HG02970 (cell line): ENCODE measurements around the gene TCF21.

ENCODE experiments used
- ATAC-seq: cut with Tn5 transposase; IDR thresholded peaks from one replicate; pipeline ENCODE4 v1.9.1; 2021; ENCODE audit warnings: mild to moderate bottlenecking, moderate library complexity, moderate number of reproducible peaks; ENCODE audit not compliant: unreplicated experiment, low FRiP score

The TCF21 gene

GRCh38 chr6:133887880-133888230 is 1.1 kb upstream of the TCF21 start:
- ATAC-seq = no peak

- no peak for ATAC-seq
Observed at GRCh38 chr6:133889557-133890403, 867 bp downstream of the TCF21 start.

DNA sequence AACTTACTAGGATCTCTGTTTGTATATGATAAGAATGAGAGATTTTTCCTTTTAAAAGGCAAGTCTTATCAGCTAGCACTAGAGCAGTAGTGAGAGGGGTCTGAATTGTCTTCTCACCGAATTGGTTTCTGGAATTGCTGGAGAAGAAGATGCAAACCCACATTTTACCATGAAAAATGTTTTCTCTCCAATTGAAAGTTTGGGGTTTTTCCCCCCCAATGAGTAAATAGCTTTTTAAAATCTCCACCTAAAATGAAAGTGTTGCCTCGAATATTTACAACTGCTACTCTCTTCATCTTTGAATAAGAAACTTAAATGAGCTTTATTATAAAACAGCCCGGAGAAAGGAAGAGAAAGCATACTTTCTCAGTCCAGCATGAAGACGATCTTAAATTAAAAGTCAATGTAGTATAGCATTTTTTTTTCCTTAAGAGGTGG is 1.8 kb downstream of the TCF21 start:
- no peak for ATAC-seq

GRCh38 chr6:133891149-133891926 is 2.4 kb downstream of the TCF21 start:
- no peak for ATAC-seq

DNA sequence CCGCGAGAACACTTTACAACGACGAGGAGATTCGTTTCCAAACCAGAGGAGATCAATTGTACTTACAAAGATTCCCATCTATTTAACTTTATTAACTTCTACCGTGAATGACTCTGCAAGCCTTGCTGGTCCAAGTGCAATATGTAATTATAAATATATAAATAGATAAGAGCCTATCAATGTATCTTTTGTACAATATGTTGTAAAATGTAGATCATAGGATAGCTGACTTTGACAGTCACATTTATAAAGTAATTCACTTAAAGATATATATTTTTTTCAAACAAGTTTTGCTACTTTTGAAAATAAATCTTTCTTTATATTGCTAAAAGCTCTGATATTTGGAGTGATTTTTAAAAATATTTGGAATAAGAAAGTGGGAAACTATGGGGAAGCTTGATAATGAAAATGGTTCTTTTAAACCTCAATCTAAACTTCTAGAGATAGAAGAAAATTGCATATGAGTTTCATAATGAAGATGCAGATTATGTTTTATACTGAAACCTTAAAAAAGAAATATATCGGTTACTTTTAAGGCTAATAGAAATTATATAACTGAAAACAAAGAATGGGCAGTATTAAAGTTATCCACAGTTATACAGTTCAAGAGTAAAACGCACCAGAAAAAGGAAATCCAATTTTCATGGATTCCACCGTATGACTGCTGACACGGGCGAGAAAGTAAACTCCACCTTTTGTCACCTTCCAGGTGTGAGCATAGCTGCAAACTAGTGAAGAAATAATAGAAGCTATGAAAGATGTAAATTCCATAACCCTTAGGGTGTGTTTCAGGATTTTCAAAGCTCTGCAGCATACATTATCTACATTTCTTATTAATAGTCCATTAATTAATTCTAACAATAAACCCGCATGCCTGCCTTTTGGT is 3.3 kb downstream of the TCF21 start:
- ATAC-seq = no peak

GRCh38 chr6:133892813-133893691 is 4.1 kb downstream of the TCF21 start:
- no peak for ATAC-seq

- ATAC-seq = no peak
Observed at GRCh38 chr6:133893946-133894345, 5.0 kb downstream of the TCF21 start.

DNA sequence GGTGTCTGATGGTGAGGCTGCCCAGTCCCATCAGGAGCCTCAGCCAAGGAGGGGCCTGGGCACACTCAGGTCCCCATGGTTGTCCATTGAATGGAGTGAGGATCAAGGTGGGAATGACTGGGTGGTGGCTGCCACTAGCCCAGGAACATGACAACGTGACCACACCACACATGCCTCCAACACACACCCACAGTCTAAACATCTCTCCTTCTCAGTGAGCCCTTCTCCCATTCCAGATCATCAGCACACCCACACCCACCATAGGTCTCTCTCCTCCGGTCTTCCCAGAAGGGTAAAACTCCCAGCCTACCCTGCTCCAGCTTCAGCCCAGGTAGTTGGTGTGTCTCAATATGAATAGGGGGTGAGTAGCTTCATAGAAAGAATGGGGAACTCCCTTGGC is 5.5 kb downstream of the TCF21 start:
- ATAC-seq = no peak

DNA sequence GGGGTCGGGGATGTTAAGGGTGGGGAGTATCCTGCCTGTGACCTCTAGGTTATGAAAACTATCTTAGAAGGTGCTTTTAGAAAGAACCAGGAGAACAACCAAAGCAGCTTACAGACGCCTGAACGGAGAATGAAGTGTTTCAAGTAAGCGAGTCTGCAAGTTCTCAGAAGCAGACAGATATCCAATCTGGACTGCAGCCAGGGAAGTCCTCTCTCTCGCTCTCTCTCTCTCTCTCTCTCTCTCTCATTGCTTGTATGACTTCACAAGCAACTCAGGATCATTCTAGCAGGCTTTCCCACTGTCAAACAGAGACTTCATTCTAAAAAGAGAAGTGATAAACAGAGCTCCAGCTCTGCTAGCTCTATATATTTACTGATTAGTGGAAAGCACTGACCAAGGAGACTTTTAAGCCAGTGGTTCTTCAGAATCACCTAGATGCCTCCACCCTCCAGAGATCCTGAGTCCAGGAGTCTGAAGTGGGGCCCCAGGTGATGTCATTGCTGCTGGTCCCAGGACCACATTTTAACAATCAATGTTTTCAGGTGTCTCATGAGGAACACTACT is 6.0 kb downstream of the TCF21 start:
- ATAC-seq = no peak

- ATAC-seq = no peak
Observed at GRCh38 chr6:133895573-133896343, 6.8 kb downstream of the TCF21 start.

- ATAC-seq = no peak
Observed at GRCh38 chr6:133896344-133896721, 7.4 kb downstream of the TCF21 start.

DNA sequence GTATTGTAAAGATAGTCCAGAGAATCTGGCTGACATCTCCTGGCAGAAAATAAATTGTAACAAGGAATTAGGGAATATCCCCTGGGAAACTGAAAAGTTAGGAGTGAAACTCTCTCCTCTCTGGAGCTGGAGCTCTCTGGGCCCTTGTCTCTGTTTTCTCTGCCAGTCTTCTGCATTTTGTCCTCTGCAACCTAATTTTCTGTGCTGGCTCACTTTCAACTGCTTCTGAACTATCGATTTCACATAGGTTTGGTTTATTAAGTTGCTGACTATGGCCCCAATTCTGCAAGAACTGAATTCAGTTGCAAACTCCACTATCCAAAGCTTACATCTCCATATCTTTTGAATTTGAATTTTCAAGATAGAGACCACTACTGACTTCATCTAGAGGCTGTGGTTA is 9.3 kb downstream of the TCF21 start:
- ATAC-seq = no peak

DNA sequence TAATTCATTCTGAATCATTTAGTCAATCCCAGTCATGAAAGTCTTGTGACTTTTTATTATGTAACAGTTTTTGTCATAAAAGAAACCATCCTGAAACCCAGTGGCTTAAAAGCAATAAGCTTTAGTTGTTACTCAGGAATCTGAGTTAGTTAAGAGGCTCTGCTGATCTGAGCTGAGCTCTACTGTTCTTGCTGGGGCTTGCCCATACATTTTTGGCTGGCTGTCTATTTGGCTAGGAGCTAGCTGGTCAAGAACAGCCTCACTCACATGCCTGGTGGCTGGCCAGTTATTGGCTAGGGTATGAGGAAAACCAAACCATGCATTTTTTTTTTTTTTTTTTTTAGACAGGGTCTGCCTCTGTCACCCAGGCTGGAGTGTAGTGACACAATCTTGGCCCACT is 10.6 kb downstream of the TCF21 start:
- ATAC-seq = no peak

GRCh38 chr6:133903855-133904254 is 14.9 kb downstream of the TCF21 start:
- ATAC-seq = no peak

DNA sequence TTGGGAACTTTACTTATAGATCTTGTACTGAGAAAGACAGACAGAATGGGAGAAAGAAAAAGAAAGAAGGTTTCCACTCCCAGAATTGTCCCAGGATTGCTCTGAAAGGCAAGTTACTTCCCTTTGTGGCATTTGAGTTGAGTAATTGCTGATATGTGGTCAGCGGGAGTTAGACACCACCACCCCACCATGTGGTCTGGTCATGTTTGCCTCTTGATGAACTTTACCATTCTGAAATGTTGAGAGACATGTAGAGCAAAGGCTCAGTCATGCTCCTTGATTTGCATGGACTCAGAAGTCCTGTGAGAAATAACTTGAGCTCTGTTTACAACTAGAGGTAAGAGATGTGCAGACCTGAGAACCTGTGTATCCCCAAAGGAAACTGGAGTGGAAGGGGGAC is 17.1 kb downstream of the TCF21 start:
- no peak for ATAC-seq

DNA sequence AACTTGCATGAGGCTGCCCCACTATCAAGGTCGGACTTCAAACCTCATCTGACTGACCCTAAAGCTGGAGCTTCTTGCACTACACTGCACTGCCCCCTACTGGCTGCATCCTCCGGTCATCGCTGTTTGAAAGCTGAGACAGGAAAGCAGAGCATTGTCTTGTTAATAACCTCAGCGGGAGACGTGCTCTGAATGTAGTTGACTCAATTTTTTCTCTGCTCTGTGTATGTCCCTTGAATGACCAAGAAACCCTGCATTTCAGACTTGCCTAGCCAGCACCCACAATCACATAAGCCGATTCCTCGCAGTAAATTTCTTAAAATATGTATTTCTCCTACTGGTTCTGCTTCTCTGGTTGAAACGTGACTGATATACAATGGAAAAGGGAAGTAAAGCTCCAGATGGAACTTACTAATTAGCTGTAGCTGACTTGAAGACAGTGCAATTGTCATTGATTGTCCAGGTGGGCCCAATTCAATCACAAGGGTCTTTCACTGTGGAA is 27.8 kb downstream of the TCF21 start:
- no peak for ATAC-seq

GRCh38 chr6:133917781-133918180 is 28.9 kb downstream of the TCF21 start:
- no peak for ATAC-seq

DNA sequence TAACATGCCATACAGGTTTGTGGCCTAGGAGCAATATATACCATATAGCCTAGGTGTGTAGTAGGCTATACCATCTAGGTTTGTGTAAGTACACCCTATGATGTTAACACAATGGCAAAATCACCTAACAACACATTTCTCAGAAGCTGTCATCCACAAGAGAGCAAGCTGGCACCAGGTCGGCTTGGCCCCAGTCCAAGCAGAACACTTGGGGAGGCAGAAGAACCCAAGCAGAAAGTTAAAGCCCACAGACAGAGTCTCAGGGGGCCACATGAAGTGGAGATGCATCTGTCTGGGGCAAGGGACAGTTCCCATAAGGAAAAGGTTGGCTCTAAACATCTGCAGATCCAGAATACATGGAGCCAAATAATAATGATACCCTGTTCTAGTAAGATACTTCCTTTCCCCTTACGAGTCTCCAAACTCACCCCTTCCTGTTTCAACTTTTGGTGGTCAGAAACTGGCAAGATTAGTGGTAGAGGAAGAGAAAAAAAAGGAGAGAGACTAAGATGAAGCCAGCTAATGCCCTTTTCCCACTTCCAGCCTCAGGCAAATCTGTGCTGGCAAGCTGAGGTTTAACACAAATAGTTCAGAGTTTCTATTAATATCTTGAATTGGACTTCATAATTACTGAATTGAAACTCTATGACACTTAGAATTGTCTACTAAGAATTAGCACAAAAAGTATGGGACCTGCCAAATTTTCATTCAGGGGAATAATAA is 29.5 kb downstream of the TCF21 start:
- ATAC-seq = no peak
